NCI-H460 (cell line): ENCODE measurements around the gene RAET1E. TPM values are rescaled to one million over a fixed set of nuclear protein-coding genes. Genes with fewer than 3 reads are reported as not detected.
"Not testable (repeated sequence)": the region's sequence is repeated elsewhere in the genome, so short reads cannot be mapped to it uniquely, and the experiment has no call there.

ENCODE experiments used
- DNase-seq: peaks from one replicate; pipeline ENCODE4 v3.0.0-alpha.2; 2016; ENCODE audit warnings: low read depth; ENCODE audit errors: extremely low read depth
- total RNA-seq: library from RNA; depleted of rRNA; stranded (reverse); fragments of >200 nt; shearing (Covaris generic); gene quantifications from 2 replicates; pipeline ENCODE4 v1.2.3, GENCODE V29; 2014

RAET1E gene
- total RNA-seq, 1 experiment from 2014 or later = 9.9 TPM

GRCh38 chr6:149913085-149913484 is 15.2 kb upstream of the RAET1E start:
- DNase-seq = no peak

- DNase-seq = not testable (repeated sequence)
Measured at GRCh38 chr6:149912680-149913079, 14.8 kb upstream of the RAET1E start.

GRCh38 chr6:149910721-149911151 is 12.8 kb upstream of the RAET1E start:
- no peak for DNase-seq

- no peak for DNase-seq
Measured at GRCh38 chr6:149909701-149910470, 12.0 kb upstream of the RAET1E start.

GRCh38 chr6:149908480-149908879 is 10.6 kb upstream of the RAET1E start:
- DNase-seq = not testable (repeated sequence)

- DNase-seq = no peak
Measured at GRCh38 chr6:149907317-149907716, 9.4 kb upstream of the RAET1E start.

GRCh38 chr6:149906405-149906804 is 8.5 kb upstream of the RAET1E start:
- DNase-seq = no peak

GRCh38 chr6:149905911-149906371 is 8.0 kb upstream of the RAET1E start:
- no peak for DNase-seq

- no peak for DNase-seq
Measured at GRCh38 chr6:149905371-149905910, 7.5 kb upstream of the RAET1E start.

- DNase-seq = no peak
Measured at GRCh38 chr6:149904661-149905370, 6.9 kb upstream of the RAET1E start.

- DNase-seq = no peak
Measured at GRCh38 chr6:149903938-149904611, 6.2 kb upstream of the RAET1E start.

- DNase-seq = no peak
Measured at GRCh38 chr6:149901444-149902140, 3.7 kb upstream of the RAET1E start.

- DNase-seq = no peak
Measured at GRCh38 chr6:149900620-149901443, 2.9 kb upstream of the RAET1E start.

GRCh38 chr6:149899926-149900619 is 2.2 kb upstream of the RAET1E start:
- DNase-seq = no peak

GRCh38 chr6:149899486-149899885 is 1.6 kb upstream of the RAET1E start:
- DNase-seq = no peak

- no peak for DNase-seq
Measured at GRCh38 chr6:149898966-149899365, 1.1 kb upstream of the RAET1E start.

- no peak for DNase-seq
Measured at GRCh38 chr6:149897015-149897697, 757 bp downstream of the RAET1E start.

GRCh38 chr6:149896491-149896890 is 1.4 kb downstream of the RAET1E start:
- DNase-seq = no peak
